Activated CD8-positive, alpha-beta memory T cell treated with anti-CD3 and anti-CD28 coated beads for 1 hour (primary cell): ENCODE results near the gene AQP3.
"Not testable (repeated sequence)": the region's sequence is repeated elsewhere in the genome, so short reads cannot be mapped to it uniquely, and the experiment has no call there.

Experiments used
- DNase-seq, 2 donors: peaks; one replicate each; pipeline ENCODE4 v3.0.0-alpha.2; 2020; ENCODE audit warnings: low read depth in 1 of 2; ENCODE audit errors: extremely low read depth in 1 of 2

Gene AQP3

GRCh38 chr9:33465596-33466564 is 18.5 kb upstream of the AQP3 start:
- DNase-seq: no peak

- no peak for DNase-seq
These were observed 17.7 kb upstream of the AQP3 start for GRCh38 chr9:33465096-33465495.

GRCh38 chr9:33464045-33464636 is 16.7 kb upstream of the AQP3 start:
- no peak for DNase-seq

GRCh38 chr9:33463151-33463550 is 15.8 kb upstream of the AQP3 start:
- no peak for DNase-seq

GRCh38 chr9:33461492-33461891 is 14.1 kb upstream of the AQP3 start:
- no peak for DNase-seq

GRCh38 chr9:33460854-33461253 is 13.5 kb upstream of the AQP3 start:
- no peak for DNase-seq

GRCh38 chr9:33459115-33459514 is 11.7 kb upstream of the AQP3 start:
- no peak for DNase-seq

- peak; percentile 40 to 49 for DNase-seq
These were observed 11.1 kb upstream of the AQP3 start for GRCh38 chr9:33458444-33458843.

- DNase-seq: no peak
These were observed 8.6 kb upstream of the AQP3 start for GRCh38 chr9:33455945-33456344.

- not testable (repeated sequence) for DNase-seq
These were observed 8.1 kb upstream of the AQP3 start for GRCh38 chr9:33455456-33455855.

GRCh38 chr9:33454661-33455026 is 7.3 kb upstream of the AQP3 start:
- not testable (repeated sequence) for DNase-seq

GRCh38 chr9:33453999-33454660 is 6.7 kb upstream of the AQP3 start:
- no peak for DNase-seq

GRCh38 chr9:33453286-33453860 is 6.0 kb upstream of the AQP3 start:
- no peak for DNase-seq

GRCh38 chr9:33452828-33453271 is 5.5 kb upstream of the AQP3 start:
- DNase-seq: no peak

- DNase-seq: no peak
These were observed 3.3 kb upstream of the AQP3 start for GRCh38 chr9:33450621-33451146.

GRCh38 chr9:33449715-33450114 is 2.3 kb upstream of the AQP3 start:
- DNase-seq: no peak

- DNase-seq: no peak
These were observed 583 bp upstream of the AQP3 start for GRCh38 chr9:33447799-33448553.

GRCh38 chr9:33446240-33446945 is 1.0 kb downstream of the AQP3 start:
- DNase-seq: no peak

GRCh38 chr9:33445389-33446239 is 1.8 kb downstream of the AQP3 start:
- no peak for DNase-seq
